Neural cell (in vitro differentiated cells): ENCODE measurements around the gene CDC37L1. TPM values are rescaled to one million over a fixed set of nuclear protein-coding genes. Genes with fewer than 3 reads are reported as not detected.
A peak's percentile ranks its signal among the peaks of the same experiment; 100 is the strongest.

Experiments used
- H2AFZ ChIP-seq: fragments of 200-600, 300-800 bp; sonication (generic), shearing (Covaris generic); 2 replicates; pipeline ENCODE4 v1.6.0; 2014; ENCODE audit warnings: low read depth, mild to moderate bottlenecking, antibody characterized with exemption, low read length, moderate library complexity
- H3F3A ChIP-seq: fragments of 200-600 bp; shearing (Covaris generic); 2 replicates; pipeline ENCODE4 v1.6.1; 2016; ENCODE audit warnings: mild to moderate bottlenecking, moderate library complexity, mixed read lengths, antibody characterized with exemption, low read length; ENCODE audit not compliant: insufficient read depth, poor library complexity, severe bottlenecking
- H3K27ac ChIP-seq: fragments of 200-600, 300-800 bp; sonication (generic), shearing (Covaris generic); 2 replicates; pipeline ENCODE4 v1.5.1; 2014; ENCODE audit warnings: mild to moderate bottlenecking, low read length, moderate library complexity
- H3K27me3 ChIP-seq: fragments of 300-800, 200-600 bp; sonication (generic), shearing (Covaris generic); 2 replicates; pipeline ENCODE4 v1.6.0; 2014; ENCODE audit warnings: mild to moderate bottlenecking, low read depth, low read length, moderate library complexity; ENCODE audit not compliant: insufficient read depth
- H3K36me3 ChIP-seq: fragments of 300-800, 200-600 bp; sonication (generic), shearing (Covaris generic); 2 replicates; pipeline ENCODE4 v1.5.1; 2014; ENCODE audit warnings: mild to moderate bottlenecking, antibody characterized with exemption, low read length, moderate library complexity; ENCODE audit not compliant: insufficient read depth
- H3K4me2 ChIP-seq: fragments of 300-800, 200-600 bp; sonication (generic), shearing (Covaris generic); 2 replicates; pipeline ENCODE4 v1.6.0; 2014; ENCODE audit warnings: mild to moderate bottlenecking, low read length
- H3K4me3 ChIP-seq: fragments of 300-800, 200-600 bp; sonication (generic), shearing (Covaris generic); 2 replicates; pipeline ENCODE4 v1.5.1; 2014; ENCODE audit warnings: mild to moderate bottlenecking, low read length, moderate library complexity
- H3K79me2 ChIP-seq: fragments of 200-600 bp; shearing (Covaris generic); replicated peaks from 2 replicates; pipeline ENCODE4 v1.6.0; 2014; ENCODE audit warnings: mild to moderate bottlenecking, low read length, moderate library complexity; ENCODE audit not compliant: insufficient read depth
- H3K9ac ChIP-seq: fragments of 300-800, 200-600 bp; sonication (generic), shearing (Covaris generic); 2 replicates; pipeline ENCODE4 v1.6.1; 2016; ENCODE audit warnings: mild to moderate bottlenecking, low read length, mixed read lengths
- H3K9me2 ChIP-seq: fragments of 200-600 bp; shearing (Covaris generic); 2 replicates; pipeline ENCODE4 v1.6.1; 2016; ENCODE audit warnings: mild to moderate bottlenecking, low read length, mixed read lengths; ENCODE audit not compliant: insufficient read depth
- H3K9me3 ChIP-seq: fragments of 200-600, 300-800 bp; sonication (generic), shearing (Covaris generic); 2 replicates; pipeline ENCODE4 v1.6.1; 2016; ENCODE audit warnings: mild to moderate bottlenecking, mixed run types, low read length, moderate library complexity, mixed read lengths
- H4K20me1 ChIP-seq: fragments of 200-600 bp; shearing (Covaris generic); 2 replicates; pipeline ENCODE4 v1.6.1; 2016; ENCODE audit warnings: mild to moderate bottlenecking, mixed run types; ENCODE audit not compliant: insufficient read depth
- EP300 ChIP-seq: fragments of 450-650 bp; conservative IDR thresholded peaks from 2 replicates; pipeline ENCODE4 v1.6.1; 2014; ENCODE audit warnings: antibody characterized with exemption, mild to moderate bottlenecking, moderate library complexity; ENCODE audit not compliant: poor library complexity, severe bottlenecking
- EZH2 ChIP-seq: fragments of 200-600, 300-800 bp; shearing (Covaris generic), sonication (generic); IDR thresholded peaks from 2 replicates; pipeline ENCODE4 v1.6.1; 2014; ENCODE audit warnings: antibody characterized with exemption, low read length, borderline replicate concordance, mild to moderate bottlenecking; ENCODE audit not compliant: insufficient read depth, poor library complexity, severe bottlenecking
- MXI1 ChIP-seq: fragments of 450-650 bp; conservative IDR thresholded peaks from 2 replicates; pipeline ENCODE4 v1.6.1; 2014; ENCODE audit warnings: antibody characterized with exemption, mild to moderate bottlenecking; ENCODE audit not compliant: poor library complexity, severe bottlenecking
- POLR2AphosphoS5 ChIP-seq: IDR thresholded peaks from 2 replicates; pipeline ENCODE4 v1.6.1; 2012
- RAD21 ChIP-seq: fragments of 450-650 bp; conservative IDR thresholded peaks from 2 replicates; pipeline ENCODE4 v1.6.1; 2014; ENCODE audit warnings: antibody characterized with exemption, mild to moderate bottlenecking, moderate library complexity
- SMC3 ChIP-seq: fragments of 450-650 bp; conservative IDR thresholded peaks from 2 replicates; pipeline ENCODE4 v1.6.1; 2014; ENCODE audit warnings: antibody characterized with exemption, mild to moderate bottlenecking, moderate library complexity; ENCODE audit not compliant: poor library complexity
- TAF1 ChIP-seq: IDR thresholded peaks from 2 replicates; pipeline ENCODE4 v1.6.1; 2012; ENCODE audit warnings: low read depth
- polyA plus RNA-seq: library from polyadenylated mRNA; depleted of rRNA; stranded (reverse); fragments of >200 nt; gene quantifications from 2 replicates; pipeline ENCODE4 v1.2.3, GENCODE V29; 2014
- TF ChIP-seq, protein P1 (sequence below): fragments of 450-650 bp; IDR thresholded peaks from 2 replicates; pipeline ENCODE4 v1.5.1; 2014; ENCODE audit warnings: antibody characterized with exemption, mild to moderate bottlenecking, moderate library complexity; ENCODE audit not compliant: poor library complexity, severe bottlenecking
- TF ChIP-seq, protein P2 (sequence below): IDR thresholded peaks from 2 replicates; pipeline ENCODE4 v1.6.1; 2012; ENCODE audit warnings: borderline replicate concordance

Gene CDC37L1
- polyA plus RNA-seq, 1 donor from 2014 or later: 34.7 TPM

DNA sequence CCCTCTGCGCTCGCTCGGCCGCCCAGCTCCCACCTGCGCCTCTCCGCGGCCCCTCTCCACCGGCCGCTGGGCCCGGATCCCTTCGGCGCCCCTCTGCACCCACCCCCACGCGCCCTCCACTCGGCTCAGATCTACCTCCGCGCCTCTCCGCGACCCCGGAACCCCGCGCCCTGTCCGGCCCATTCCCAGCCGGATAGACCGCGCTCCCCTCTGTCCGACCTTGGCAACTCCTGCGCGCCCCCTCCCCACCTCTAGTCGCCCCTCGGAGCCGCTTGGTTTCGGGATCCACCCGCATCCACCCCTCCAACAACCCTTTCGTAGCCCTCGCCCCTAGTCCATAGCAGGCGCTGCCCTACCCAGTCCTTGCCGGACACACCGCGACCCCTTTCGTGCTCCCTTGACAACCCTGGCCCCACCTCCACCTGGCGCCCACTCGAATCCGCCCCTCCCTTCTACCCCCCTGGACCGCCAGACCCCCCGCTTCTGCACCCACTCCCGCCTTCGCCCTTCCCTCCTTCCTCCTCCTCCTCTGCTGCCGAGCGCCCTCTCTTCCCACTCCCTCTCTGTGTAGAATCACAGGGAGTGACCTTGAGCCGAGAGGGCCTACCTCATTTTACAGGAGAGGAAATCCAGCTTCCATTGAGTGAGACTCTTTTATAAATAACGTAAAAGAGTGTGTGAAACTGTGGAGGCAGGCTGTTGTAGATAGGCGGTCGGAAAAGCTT is 62.2 kb downstream of the CDC37L1 start:
- Histone ChIP-seq H3K27me3 (no peaks in the 10 kb centered on the region), H2AFZ (peak overlapping the region; percentile 87), H3K79me2 (peaks cover 36% of the 10 kb centered on the region), H3K36me3 (no peaks in the 10 kb centered on the region), H3K27ac (peak overlapping the region; percentile 52), H3K9ac (peak overlapping the region; percentile 79), H4K20me1 (no peaks in the 10 kb centered on the region), H3K9me2 (no peaks in the 10 kb centered on the region), H3K4me3 (peak overlapping the region; percentile 97), H3K4me2 (no peak overlapping the region), H3K9me3 (no peaks in the 10 kb centered on the region), H3F3A (no peaks in the 10 kb centered on the region)
- TF ChIP-seq EZH2: no peak
- TF ChIP-seq, protein P1, sequence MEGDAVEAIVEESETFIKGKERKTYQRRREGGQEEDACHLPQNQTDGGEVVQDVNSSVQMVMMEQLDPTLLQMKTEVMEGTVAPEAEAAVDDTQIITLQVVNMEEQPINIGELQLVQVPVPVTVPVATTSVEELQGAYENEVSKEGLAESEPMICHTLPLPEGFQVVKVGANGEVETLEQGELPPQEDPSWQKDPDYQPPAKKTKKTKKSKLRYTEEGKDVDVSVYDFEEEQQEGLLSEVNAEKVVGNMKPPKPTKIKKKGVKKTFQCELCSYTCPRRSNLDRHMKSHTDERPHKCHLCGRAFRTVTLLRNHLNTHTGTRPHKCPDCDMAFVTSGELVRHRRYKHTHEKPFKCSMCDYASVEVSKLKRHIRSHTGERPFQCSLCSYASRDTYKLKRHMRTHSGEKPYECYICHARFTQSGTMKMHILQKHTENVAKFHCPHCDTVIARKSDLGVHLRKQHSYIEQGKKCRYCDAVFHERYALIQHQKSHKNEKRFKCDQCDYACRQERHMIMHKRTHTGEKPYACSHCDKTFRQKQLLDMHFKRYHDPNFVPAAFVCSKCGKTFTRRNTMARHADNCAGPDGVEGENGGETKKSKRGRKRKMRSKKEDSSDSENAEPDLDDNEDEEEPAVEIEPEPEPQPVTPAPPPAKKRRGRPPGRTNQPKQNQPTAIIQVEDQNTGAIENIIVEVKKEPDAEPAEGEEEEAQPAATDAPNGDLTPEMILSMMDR: no peak
- TF ChIP-seq POLR2AphosphoS5: no peak
- TF ChIP-seq MXI1: no peak
- TF ChIP-seq, protein P2, sequence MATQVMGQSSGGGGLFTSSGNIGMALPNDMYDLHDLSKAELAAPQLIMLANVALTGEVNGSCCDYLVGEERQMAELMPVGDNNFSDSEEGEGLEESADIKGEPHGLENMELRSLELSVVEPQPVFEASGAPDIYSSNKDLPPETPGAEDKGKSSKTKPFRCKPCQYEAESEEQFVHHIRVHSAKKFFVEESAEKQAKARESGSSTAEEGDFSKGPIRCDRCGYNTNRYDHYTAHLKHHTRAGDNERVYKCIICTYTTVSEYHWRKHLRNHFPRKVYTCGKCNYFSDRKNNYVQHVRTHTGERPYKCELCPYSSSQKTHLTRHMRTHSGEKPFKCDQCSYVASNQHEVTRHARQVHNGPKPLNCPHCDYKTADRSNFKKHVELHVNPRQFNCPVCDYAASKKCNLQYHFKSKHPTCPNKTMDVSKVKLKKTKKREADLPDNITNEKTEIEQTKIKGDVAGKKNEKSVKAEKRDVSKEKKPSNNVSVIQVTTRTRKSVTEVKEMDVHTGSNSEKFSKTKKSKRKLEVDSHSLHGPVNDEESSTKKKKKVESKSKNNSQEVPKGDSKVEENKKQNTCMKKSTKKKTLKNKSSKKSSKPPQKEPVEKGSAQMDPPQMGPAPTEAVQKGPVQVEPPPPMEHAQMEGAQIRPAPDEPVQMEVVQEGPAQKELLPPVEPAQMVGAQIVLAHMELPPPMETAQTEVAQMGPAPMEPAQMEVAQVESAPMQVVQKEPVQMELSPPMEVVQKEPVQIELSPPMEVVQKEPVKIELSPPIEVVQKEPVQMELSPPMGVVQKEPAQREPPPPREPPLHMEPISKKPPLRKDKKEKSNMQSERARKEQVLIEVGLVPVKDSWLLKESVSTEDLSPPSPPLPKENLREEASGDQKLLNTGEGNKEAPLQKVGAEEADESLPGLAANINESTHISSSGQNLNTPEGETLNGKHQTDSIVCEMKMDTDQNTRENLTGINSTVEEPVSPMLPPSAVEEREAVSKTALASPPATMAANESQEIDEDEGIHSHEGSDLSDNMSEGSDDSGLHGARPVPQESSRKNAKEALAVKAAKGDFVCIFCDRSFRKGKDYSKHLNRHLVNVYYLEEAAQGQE: no peak
- TF ChIP-seq RAD21: no peak
- no peak for TF ChIP-seq TAF1
- TF ChIP-seq SMC3: no peak
- no peak for TF ChIP-seq EP300

DNA sequence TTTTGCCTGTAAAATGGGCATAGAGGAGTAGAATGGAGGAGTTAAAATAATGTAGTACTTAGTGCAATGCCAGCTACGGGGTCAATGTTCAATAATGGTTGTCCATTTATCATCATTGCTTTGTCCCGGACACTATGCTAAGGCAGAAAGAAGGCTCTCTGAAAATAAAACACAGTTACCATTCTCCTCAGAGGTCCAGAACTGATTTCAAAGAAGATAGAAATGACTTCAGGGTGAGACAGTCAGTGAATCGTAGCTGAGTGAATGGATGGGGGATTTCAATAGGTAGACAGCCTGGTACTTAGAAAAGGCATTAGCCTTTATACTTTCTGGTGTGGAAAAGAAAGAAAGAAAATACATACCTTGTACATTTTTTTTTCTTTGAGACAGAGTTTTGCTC is 62.9 kb downstream of the CDC37L1 start:
- H3K27ac ChIP-seq: no peak overlapping the region

More for the DNA sequence above, 62.9 kb downstream of the CDC37L1 start:
- H3F3A ChIP-seq: no peaks in the 10 kb centered on the region
- no peaks in the 10 kb centered on the region for H3K27me3 ChIP-seq
- peak overlapping the region; percentile 79 for H3K9ac ChIP-seq
- peaks cover 30% of the 10 kb centered on the region for H3K79me2 ChIP-seq
- no peaks in the 10 kb centered on the region for H4K20me1 ChIP-seq
- peak overlapping the region; percentile 97 for H3K4me3 ChIP-seq
- no peaks in the 10 kb centered on the region for H3K9me3 ChIP-seq
- no peak for TF ChIP-seq EP300
- TF ChIP-seq MXI1: no peak
- TF ChIP-seq POLR2AphosphoS5: no peak
- TF ChIP-seq, protein P2: no peak
- TF ChIP-seq, protein P1: no peak
- no peak for TF ChIP-seq EZH2
- H3K9me2 ChIP-seq: no peaks in the 10 kb centered on the region
- H3K4me2 ChIP-seq: no peak overlapping the region
- no peak overlapping the region for H2AFZ ChIP-seq
- H3K36me3 ChIP-seq: no peaks in the 10 kb centered on the region
